GM04504 (cell line): ENCODE data around the gene RBM45.
"Not testable (repeated sequence)": the region's sequence is repeated elsewhere in the genome, so short reads cannot be mapped to it uniquely, and the experiment has no call there.

Experiments
- DNase-seq: peaks from one replicate; pipeline ENCODE4 v3.0.0-alpha.2; 2012; ENCODE audit warnings: low read depth

RBM45 gene

DNA sequence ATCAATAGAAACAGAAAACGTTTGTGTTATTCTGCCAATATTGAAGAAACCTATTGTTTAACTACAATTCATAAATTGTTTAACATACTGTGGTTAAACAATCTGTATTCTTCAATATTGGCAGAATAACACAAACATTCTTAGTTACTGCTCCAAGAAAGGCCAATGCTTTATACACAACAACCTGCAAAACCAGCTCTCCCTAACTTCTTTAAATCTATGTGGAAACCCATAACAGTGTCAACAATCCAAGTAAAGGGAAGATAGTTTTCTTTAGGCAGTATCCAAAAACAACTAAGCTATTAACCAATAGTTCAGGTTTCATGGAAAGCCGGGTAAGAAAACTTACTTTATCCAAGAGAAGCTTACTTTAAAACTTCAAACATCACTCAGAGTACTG, 6.2 kb upstream of the RBM45 start:
- DNase-seq = no peak

GRCh38 chr2:178108176-178108575, 4.1 kb upstream of the RBM45 start:
- no peak for DNase-seq

GRCh38 chr2:178109813-178110212, 2.4 kb upstream of the RBM45 start:
- no peak for DNase-seq

DNA sequence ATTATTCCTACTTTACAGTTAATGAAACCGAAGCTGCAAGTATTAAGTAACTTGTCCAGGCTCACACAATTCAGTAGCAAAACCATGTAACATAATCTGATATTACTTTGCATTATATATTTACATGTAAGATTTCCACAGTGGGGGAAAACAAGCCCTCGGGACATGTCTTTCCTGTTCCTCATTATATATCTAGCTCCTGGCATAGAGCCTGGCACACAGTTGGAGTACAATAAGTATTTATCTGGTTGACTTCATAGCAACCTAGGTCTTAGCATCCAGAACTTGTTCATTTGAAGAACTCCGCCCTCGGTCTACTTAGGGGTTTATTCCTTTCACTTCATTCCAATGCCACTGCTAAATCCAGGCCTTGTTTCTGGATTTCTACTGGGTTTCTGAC, 1.6 kb upstream of the RBM45 start:
- no peak for DNase-seq

DNA sequence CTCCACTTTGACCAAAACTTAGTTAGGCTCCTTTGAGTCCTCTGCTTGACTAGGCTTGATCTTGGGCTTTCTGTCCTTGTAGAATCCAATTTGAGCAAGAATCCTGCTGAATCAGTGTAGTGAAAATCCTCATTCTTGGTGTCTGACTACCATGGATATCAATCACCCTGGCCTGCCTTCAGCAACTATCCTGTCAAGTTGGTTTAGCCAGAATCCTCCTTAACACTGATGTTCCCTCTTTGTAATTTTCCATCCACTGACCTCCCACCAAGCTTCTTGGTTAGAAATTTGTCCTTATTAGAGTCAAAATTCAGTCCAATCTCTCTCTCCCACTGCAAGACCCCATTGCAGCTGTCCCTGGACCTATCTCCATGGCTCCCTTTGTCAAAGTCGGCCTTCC, 494 bp upstream of the RBM45 start:
- DNase-seq = no peak

- DNase-seq = no peak
These were observed 2.2 kb downstream of the RBM45 start for GRCh38 chr2:178114462-178114861.

DNA sequence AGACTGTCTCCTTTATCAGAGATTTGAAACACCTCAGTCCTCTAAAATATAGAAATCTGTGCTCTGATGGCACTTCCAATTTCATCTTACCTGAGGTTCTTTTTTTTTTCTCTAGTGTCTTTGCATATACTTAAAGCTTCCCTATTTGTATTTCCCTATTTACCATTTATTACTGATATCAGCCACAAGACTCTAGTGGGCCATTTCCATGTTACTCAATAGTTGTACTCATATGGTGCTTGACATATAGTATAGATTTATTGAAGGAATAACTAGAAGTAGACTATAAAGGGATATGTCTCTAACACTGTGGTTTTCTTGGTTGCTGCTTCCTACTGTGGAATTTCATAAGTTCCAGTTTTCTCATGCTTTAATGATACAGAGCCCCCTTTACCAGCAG, 3.0 kb downstream of the RBM45 start:
- DNase-seq = no peak

GRCh38 chr2:178117725-178118124, 5.5 kb downstream of the RBM45 start:
- no peak for DNase-seq

DNA sequence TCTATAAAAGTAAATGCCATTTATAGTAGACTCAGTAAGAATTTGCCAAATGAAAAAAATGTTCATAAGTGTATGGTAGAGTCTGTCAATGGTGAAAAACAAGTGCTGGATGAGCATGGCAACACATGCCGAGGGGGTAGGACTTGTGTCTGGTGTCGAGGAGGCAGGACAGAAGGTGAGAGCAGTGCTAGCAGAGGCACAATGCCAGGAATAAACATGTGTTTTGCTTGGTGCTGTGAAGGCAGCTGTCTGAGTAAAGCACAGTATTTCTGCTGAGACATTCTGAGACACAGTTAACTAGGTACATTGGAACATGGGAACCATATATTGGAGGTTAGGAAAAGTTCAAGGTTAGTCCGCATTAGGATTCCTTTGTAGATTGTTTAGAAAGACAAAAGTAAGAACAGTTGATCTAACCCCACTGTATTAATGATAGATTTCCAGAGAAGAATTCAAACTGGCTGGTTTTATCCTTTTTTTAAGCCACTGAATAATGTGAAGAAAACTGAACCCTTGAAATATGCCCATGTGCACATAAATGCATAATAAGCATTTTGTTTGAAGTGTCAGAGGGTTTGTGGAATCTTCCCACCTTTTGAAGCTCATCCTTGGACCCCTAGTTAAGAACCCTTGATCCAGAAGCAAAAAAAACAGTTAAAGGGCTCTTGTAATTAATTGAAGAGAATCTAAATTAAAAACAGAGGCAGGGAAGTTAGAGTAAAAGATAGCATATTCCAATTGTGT, 7.1 kb downstream of the RBM45 start:
- no peak for DNase-seq

GRCh38 chr2:178123163-178123562, 10.9 kb downstream of the RBM45 start:
- DNase-seq = no peak

DNA sequence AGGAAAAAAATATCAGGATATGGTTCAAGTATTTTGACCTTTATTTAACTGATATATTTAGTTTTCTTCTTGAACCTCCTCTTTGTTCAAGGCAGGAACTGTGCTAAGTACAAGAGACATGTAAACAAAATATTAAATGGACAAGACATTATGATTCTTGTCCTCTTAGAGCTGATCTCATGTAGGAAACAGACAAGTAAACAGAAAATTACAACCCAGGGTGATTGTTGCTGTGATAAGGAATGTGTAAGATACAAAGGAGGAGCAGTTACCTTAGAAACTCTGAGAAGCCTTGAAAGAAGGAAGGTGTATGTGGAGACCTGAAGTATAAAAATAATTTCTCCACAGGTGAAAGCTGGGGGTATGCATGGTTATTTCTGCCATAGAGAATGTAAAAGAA, 12.9 kb downstream of the RBM45 start:
- DNase-seq = no peak

DNA sequence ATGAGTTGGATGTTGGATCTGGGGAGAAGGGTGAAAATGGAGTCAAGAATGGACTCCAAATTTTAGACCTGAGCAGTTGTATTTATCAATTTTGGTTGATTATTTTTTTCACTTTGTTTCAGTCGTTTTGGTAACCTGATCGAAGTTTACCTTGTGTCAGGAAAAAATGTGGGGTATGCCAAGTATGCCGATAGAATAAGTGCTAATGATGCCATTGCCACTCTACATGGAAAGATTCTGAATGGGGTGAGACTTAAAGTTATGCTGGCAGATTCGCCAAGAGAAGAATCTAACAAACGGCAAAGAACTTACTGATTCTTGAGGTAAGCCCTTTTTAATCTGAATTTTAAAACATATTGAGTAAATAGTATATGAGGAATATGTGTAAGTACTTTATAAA, 13.6 kb downstream of the RBM45 start:
- DNase-seq = no peak

GRCh38 chr2:178128836-178129630, 16.8 kb downstream of the RBM45 start:
- no peak for DNase-seq

GRCh38 chr2:178136321-178137025, 24.2 kb downstream of the RBM45 start:
- no peak for DNase-seq

DNA sequence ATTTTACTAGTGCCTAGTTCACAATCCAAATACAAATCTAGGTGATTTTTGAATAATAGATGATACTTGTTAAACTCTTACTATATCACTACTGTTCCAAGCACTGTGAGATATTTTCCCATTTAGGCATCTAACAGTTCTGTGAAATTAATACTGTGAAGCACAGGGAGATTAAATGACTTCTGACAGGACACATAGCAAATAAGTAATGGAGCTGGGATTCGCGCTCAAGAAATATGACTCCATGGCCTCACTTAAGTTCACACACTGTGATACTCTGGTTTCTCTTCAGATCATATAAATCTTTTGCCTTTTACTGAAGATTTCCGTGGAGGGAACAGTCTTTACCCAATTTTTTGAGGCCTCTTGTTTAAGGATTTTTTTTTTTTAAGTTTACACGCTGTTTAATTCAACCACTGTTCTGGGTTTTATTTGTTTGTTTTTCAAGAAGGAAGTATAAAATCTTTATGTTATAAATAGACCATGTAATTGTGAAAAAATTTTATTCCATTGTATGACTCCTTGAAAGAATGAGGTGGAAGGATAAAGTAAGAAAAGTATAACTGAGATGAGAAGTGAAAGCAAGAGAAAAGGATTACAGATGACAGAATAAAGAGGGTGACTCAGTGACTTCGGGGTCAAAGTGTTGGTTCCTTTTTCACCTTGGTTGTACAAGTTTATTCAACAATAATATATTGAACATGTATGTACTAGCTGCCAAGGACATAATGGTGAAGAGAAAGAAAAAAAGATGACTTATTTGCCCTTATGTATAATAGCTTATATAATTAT, 30.2 kb downstream of the RBM45 start:
- no peak for DNase-seq

DNA sequence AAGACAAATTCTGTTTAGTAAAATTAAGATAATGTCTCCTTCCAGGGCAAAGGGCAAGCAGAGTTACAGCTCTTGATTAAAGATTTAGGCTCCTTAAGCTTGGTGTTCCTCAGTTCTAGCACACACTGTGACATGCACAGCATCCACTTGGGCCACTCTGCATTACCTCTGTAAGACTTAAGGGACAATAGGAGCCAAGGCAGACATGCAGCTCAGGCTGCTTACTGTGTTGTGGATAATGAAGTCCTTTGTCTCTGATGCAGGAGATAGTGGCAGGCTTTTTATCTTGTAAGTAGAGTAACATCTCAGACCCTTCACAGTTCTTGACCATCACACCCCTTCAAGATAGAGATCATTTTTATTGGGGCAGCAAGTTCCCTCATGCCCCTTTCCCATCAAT, 31.2 kb downstream of the RBM45 start:
- no peak for DNase-seq

DNA sequence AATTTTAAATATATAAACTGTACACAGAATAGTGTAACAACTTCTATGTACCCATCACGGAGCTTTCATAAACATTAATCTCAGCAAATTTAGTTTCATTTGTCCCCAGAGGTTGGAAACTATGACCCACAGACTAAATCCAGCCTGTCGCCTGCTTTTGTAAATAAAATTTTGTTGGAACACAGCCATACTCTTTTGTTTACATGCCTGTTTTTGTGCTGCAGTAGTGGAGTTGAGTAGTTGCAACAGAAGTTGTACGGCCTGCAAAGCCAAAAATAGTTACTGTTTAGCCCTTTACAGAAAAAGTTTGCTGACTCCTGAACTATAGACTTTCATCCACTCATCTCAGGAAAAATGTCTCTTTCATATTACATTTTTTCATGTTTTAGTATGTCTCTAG, 39.8 kb downstream of the RBM45 start:
- DNase-seq = no peak

DNA sequence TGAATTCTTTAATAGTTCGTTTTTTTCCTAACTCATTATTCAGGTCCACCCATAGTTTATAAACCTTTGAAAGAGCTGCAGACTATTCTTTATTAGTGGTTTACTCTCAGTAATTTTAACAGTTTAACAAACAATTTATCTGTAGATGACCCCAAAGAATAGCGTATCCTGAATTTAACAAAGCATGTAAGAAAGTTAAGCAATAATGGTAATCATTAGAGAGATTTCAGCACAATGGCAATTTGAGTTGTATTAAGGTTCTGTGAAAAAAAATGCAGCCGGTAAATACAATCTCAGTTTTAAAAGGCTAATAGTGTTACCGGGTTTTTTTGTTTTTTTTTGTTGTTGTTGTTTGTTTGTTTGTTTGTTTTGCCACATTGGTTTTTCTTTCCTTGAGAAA, 40.3 kb downstream of the RBM45 start:
- no peak for DNase-seq

DNA sequence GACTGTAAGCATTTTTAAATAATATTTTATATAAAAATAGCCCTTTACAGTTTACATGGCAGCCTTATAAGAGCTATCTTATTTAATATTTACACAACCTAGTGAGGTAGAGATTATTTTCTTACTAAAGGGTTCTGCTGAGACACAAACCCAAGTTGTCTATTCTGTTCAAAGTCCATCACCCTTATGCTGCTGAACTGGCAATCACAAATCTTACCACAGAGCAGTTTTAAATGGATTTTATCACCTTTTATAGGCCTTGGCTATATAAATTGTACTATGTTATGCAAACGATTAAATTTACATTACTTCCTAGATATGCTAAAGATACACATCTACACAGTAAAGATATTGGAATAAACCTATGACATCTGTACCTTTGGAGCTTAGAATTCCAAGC, 40.7 kb downstream of the RBM45 start:
- DNase-seq = no peak

DNA sequence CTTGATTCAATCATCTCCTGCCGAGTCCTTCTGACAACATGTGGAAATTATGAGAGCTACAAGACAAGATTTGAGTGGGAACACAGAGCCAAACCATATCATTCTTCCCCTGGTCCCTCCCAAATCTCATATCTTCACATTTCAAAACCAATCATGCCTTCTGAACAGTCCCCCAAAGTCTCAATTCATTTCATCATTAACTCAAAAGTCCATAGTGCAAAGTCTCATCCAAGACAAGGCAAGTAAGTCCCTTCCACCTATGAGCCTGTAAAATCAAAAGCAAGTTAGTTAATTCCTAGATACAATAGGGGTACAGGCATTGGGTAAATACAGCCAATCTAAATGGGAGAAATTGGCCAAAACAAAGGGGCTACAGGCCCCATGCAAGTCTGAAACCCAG, 41.6 kb downstream of the RBM45 start:
- DNase-seq = not testable (repeated sequence)

- DNase-seq = no peak
These were observed 43.3 kb downstream of the RBM45 start for GRCh38 chr2:178155524-178155923.

DNA sequence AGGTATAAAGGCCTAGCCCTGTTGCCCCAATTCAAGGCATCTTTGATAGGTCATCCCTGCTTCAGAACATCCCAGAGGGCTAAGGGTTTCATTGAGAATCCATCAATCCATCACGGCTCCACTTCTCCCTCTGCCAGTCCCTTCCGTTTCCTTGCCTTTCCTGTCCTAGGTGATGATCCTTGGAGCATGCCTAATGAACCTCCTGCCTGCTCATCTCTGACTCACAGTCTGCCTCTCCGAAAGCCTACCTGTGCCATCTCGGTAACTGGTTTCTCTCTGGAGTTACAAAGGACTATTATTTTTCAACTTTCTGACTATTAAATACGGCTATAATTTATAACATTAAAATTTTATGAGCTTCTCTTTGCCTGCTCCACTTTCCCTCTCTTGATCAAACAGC, 45.3 kb downstream of the RBM45 start:
- DNase-seq = no peak
